HG02852 (cell line): Measurements from ENCODE around the gene IL16.

Experiments
- ATAC-seq: cut with Tn5 transposase; IDR thresholded peaks from one replicate; pipeline ENCODE4 v1.9.1; 2021; ENCODE audit warnings: mild to moderate bottlenecking, moderate library complexity; ENCODE audit not compliant: unreplicated experiment

Gene IL16

GRCh38 chr15:81174125-81174791, 22.4 kb upstream of the IL16 start:
- no peak for ATAC-seq

GRCh38 chr15:81174792-81175327, 21.8 kb upstream of the IL16 start:
- no peak for ATAC-seq

- ATAC-seq: no peak
Observed at GRCh38 chr15:81175496-81175895, 21.2 kb upstream of the IL16 start.

- no peak for ATAC-seq
Observed at GRCh38 chr15:81176291-81176893, 20.3 kb upstream of the IL16 start.

GRCh38 chr15:81178365-81178764, 18.3 kb upstream of the IL16 start:
- no peak for ATAC-seq

GRCh38 chr15:81181220-81181619, 15.5 kb upstream of the IL16 start:
- ATAC-seq: no peak

GRCh38 chr15:81182031-81182755, 14.5 kb upstream of the IL16 start:
- no peak for ATAC-seq

- no peak for ATAC-seq
Observed at GRCh38 chr15:81182756-81183438, 13.8 kb upstream of the IL16 start.

GRCh38 chr15:81183439-81183775, 13.3 kb upstream of the IL16 start:
- ATAC-seq: no peak

GRCh38 chr15:81184188-81184587, 12.5 kb upstream of the IL16 start:
- ATAC-seq: no peak

- ATAC-seq: no peak
Observed at GRCh38 chr15:81185631-81186295, 10.9 kb upstream of the IL16 start.

- no peak for ATAC-seq
Observed at GRCh38 chr15:81188354-81188753, 8.3 kb upstream of the IL16 start.

GRCh38 chr15:81189583-81190283, 6.9 kb upstream of the IL16 start:
- no peak for ATAC-seq

- no peak for ATAC-seq
Observed at GRCh38 chr15:81190922-81191507, 5.7 kb upstream of the IL16 start.

- ATAC-seq: no peak
Observed at GRCh38 chr15:81191701-81192100, 5.0 kb upstream of the IL16 start.

- ATAC-seq: no peak
Observed at GRCh38 chr15:81194723-81195122, 2.0 kb upstream of the IL16 start.

GRCh38 chr15:81195339-81195864, 1.3 kb upstream of the IL16 start:
- ATAC-seq: no peak

- ATAC-seq: no peak
Observed at GRCh38 chr15:81197255-81197630, 564 bp downstream of the IL16 start.

- no peak for ATAC-seq
Observed at GRCh38 chr15:81197688-81198281, 1.1 kb downstream of the IL16 start.
